T-helper 22 cell (primary cell): ENCODE data around the gene ZC3H4.

ENCODE experiments used
- DNase-seq: peaks from one replicate; pipeline ENCODE4 v3.0.0-alpha.2; 2020; ENCODE audit warnings: low read depth

ZC3H4 gene

DNA sequence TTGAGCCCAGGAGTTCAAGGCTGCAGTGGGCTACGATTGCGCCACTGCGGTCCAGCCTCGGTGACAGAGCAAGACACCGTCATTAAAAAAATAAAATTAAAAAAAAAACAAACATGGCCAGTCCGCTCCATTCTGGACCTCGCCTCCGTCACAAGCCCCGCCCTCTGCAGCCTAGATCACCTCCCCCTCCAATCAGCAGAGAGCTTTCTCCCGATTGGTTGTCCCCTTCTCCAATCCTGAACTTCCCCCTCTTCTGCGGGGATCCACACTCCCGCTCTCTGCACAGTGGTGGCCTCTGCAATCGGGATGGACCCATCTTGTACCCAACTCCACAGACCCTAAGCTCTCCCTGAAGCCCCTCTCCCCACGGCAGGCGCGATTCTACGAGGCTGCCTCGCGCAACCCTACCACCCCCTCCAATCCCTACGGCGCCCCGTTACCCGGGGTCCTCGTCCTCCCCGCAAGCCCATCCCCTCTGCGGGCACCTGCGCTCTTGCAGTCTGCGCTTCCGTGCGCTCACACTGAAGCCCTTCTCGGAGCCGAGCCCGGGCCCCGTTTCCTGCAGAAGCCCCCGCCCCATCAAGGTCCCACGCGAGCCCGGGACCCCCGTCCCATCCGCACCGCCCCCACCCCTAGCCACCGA is 65.7 kb downstream of the ZC3H4 start:
- DNase-seq = peak; percentile 58

DNA sequence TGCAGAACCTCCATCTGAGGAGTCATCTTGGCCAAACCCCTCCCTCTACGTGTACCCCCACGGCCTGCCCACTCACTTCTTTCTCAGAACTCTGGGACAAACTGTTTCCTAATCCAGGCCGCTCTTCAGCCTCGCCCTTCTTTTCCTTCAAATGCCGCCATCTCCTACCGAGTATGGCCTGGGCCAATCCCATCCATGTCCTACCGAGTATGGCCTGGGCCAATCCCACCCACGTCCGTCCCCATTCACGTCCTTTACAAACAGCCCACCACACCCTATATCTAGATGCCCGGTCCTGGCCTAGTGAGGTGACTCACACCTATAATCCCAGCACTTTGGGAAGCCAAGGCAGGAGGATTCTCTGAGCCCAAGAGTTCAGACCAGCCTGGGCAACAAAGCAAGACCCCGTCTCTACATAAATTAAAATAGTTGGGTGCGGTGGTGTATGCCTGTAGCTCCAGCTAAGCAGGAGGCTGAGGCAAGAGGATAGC is 66.3 kb downstream of the ZC3H4 start:
- DNase-seq = no peak

DNA sequence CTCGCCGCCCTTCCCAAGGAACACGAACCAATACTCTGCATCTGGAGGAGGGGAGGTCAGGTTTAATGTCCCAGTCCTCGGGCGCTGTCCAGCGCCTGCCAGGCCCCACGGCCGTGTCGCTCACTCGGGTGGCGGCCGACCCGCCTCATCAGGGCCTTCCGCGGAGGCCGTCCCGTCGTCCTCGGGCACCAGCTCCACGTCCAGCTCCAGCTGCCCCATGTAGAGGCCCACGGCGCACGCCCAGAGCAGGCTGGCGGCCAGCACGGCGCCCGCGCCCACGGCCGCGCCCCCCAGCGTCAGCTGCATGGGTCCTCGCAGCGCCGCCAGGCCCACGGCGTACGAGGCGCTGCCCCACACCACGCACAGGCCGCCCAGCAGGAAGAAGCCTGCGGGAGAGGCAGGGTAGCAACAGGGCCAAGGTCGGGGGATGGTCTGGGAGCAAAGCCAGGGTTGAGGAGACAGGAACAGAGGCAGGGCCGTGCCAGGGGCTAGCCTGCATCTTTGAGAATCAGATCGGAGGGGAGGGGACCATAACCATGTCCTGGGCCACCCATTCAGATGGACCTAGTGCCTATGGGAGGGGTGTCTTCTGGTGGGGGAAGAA is 67.6 kb downstream of the ZC3H4 start:
- DNase-seq = no peak

DNA sequence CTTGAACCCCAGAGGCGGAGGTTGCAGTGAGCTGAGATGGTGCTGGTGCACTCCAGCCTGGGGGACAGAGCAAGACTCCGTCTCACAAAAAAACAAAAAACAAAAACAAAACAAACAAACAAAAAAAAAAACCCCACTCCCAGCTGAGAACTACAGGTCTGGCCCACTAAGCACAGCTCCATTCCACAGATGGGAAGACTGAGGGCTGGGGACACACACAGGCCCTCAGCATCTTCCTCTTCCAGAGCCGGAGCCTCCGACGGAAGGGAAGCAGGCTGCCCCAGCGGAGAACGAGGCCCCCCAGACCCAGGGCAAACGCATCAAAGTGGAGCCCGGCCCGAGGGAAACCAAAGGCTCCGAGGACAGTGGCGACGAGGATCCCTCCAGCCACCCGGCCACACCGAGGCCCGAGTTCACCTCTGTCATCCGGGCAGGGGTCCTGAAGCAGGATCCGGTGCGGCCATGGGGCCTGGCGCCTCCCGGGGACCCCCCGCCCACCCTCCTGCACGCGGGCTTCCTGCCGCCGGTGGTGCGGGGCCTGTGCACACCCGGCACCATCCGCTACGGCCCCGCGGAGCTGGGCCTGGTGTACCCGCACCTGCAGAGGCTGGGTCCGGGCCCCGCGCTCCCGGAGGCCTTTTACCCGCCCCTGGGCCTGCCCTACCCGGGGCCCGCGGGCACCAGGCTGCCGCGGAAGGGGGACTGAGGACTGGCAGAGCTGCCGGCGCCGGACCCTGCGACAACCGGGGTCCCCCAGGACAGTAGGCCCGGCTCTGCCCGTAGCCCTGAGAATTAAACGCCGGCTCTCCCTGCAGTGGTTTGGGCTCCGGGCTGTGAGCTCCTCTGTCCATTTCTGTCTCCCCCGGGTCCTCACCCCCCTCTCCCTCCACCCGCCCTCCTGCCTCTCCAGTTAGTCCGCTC is 68.4 kb downstream of the ZC3H4 start:
- no peak for DNase-seq

DNA sequence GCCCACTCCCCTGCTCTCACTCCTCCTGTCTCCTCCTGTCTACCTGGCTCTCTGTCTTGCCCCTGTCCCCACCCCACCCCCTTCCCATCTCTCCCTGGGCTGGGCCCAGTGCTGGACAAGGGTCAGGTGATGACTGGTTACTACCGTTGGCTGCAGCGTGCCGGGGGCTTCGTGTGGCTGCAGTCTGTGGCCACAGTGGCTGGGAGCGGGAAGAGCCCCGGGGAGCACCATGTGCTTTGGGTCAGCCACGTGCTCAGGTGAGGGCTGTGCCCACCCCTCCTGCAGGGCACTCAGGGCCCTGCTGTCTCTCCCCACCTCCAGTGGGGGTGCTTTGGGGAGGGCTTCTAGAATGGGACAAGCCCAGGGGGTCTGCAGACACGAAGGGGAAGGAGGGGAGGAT is 72.7 kb downstream of the ZC3H4 start:
- no peak for DNase-seq

DNA sequence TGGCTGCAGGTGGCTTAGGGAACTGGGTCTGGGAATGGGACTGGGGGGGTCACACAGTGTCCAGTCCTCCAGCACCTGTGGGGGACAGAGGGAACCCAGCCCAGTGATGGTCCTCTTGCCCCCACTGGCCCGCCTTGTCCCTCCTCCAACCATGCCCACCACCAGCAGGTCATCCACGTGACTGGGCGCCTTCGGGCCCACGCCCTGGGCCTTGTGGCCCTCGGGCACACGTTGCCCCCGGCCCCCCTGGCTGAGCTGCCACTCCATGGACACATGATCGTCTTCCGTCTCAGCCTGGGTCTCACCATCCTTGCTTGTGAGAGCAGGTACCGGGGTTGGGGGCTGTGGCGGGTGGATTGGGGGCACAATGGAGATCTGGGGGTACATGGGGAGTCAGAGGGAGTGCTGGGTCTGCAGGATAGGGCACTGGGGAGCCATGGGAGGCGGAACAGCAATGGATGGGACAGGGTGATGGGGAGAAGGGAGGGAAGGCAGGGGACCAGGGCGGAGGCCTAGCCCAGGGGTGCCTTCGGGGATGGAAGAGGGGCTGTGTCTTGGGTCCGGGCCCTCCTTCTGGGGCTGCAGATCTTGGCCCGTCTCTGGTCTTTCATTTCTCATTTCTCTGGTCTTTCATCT is 74.2 kb downstream of the ZC3H4 start:
- DNase-seq = no peak

DNA sequence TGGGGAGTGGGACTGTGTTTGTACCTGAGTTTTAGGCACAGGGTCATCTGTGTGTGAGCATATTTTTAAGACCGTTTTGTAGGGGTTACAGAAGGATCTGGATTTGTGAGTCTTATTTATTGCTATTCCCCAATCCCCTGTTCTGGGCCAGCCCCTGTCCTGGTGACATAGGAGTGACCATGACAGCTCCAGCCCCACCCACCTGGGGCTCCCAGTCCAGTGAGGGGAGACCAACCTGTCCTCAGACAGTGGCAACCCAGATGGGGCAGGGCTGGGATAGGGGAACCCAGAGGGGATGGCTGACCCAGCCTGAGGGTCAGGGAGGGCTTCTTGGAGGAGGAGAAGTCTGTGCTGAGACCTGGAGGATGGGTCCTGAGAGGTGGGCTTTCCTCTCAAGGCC is 75.8 kb downstream of the ZC3H4 start:
- DNase-seq = no peak

DNA sequence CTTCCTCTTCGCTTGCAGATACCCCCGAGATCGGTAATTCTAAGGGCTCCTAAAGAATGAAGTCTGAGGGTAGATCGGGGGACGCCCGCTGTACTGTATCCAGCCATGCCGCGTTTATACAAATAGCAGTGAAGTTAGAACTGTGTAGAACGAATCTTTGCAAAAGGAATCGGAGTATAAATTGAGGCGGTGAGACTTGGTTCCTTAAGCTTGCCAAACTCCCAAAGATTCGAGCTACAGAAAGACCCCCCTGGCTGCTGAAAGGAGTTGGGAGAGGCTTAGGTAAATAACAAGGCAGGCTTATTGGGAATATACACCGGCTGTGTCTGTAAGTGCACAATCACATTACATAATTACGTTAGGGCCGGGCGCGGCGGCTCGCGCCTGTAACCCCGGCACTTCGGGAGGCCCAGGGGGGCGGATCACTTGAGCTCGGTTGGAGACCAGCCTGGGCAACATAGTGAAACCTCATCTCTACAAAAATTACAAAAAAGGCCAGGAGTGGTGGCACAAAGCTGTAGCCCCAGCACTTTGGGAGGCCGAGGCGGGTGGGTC is 77.4 kb downstream of the ZC3H4 start:
- no peak for DNase-seq

DNA sequence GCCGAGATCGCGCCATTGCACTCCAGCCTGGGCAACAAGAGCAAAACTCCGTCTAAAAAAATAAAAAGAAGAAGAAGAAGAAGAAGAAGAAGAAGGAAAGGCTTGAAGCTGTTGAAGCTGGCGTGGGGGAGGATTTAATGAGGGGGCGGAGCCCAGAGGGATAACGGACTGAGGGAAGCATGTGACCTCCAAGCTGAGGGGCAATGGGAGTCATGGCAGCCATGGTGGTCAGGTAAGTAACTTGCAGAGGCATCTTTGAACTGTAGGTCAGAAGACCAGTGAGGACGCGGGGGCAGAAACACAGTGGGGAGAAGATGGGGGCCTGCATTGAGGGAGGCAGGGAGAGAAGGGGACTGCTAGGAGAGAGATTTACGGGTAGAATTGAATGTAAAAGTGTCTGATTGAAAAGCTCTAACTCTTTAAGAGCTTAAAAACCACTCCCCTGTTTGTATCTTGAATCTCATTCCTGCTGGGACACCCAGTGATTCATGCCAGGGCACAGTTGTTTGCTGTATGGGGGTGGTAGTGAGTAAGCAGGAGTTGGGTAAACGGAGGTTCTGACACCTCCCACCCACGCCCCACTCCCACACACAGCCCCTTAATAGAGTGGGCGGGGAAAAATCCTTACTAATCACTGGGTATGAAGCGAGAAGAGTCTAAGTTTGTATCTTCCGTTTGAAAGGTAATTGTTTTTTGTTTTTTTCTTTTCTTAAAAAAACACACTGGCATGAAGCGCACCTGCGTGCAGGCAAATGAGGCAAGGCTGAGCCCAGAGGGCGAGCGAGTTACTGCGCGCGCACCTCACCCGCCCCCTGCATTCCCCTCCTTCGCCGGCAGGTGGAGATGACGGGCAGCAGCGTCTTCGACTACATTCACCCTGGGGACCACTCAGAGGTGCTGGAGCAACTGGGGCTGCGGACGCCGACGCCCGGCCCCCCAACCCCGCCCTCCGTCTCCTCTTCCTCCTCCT is 78.2 kb downstream of the ZC3H4 start:
- DNase-seq = peak; percentile 81

DNA sequence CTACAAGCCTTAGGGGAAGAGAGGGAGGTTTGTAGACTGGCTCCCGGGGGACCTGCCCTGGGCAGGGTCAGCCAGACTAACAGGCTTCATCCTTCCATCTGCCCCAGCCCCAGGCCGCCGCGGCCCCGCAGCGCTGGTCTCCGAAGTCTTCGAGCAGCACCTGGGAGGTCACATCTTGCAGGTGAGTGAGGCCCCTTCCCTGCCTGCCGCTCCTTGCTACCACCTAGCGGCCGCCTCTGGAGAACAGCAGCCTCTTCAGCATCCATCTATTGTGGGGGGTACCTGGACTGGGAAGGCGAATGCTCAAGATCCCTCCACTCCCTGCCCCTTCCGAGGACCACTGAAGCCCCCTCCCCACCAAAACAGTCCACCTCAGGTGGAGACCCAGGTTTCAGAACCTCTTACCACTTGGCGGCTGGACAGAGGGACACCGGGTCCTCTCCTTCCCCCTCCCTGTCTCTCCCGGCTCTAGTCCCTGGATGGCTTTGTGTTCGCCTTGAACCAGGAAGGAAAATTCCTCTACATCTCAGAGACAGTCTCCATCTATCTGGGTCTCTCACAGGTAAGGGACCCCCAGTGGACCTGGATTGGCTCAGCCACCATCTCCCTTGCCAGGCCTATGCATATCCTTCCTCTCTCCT is 81.3 kb downstream of the ZC3H4 start:
- DNase-seq = peak; percentile 34

DNA sequence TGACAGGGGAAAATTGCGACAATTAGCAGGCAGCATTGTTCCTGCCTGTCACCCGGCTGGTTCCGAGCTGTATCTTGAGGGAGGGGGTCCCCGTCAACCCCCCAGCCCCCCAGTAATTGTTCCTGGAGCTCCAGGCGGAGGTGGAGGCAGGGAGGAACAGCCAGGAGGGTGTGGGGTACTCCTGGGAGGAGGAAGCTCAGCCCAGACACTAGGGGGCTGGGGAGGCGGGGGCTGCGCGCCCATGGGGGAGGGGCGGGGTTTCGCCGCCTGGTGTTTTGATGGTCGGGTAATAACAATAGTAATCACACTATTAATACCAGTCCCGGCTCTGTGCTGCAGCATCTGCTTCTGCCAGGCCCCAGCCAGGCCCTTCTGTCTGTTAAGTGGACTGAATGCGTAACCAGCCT is 85.4 kb downstream of the ZC3H4 start:
- no peak for DNase-seq

DNA sequence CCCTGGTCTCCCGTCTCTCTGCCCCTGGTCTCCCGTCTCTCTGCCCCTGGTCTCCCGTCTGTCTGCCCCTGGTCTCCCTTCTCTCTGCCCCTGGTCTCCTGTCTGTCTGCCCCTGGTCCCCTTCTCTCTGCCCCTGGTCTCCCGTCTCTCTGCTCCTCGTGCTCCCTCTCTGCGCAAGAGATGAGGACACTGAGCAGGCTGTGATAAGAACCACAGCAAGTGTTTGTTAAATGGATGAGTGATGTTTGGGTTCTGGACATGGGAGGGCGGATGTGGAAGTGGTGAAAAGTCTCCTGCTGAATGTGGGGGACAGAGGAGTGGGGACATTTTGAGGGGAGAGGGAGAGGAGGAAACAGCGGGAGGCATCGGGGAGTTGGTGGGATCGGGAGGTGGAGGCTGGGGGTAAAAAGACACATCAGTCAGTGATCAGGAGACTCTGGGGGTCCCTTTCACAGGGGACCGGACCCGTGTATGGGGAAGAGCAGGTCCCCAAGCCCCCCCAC is 85.9 kb downstream of the ZC3H4 start:
- no peak for DNase-seq

DNA sequence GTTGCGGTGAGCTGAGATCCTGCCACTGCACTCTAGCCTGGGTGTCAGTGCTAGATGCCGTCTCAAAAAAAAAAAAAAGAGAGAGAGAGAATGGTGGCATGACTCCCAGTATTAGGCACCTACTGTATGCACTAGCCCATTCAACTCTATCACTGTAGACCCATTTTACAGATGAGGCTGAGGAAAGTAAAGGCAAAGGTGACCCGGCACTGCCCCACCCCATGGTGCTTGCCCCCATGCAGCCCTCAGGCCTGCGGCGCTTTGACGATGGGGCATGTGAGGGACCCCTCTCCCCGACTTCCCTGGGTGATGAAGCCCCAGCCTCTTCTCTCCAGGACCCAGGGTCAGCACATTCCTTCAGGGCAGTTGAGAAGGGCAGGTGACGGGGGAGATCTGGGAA is 86.7 kb downstream of the ZC3H4 start:
- no peak for DNase-seq

DNA sequence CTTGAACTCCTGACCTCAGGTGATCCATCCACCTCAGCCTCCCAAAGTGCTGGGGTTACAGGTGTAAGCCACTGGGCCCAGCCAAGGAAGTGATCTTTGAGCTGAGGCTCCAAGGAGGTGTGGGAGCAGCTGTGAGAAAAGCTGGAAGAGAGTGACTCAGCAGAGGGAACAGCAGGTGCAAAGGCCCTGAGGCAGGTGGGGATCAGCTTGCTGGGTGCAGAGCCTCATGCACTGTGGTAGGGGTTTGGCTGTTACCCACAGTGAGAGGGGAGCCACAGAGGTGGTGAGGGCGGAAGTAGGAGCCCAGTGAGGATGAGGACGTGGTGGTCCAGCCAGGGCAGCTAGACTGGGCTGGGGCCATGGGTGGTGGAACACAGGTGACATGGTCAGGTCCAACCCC is 87.4 kb downstream of the ZC3H4 start:
- DNase-seq = no peak

DNA sequence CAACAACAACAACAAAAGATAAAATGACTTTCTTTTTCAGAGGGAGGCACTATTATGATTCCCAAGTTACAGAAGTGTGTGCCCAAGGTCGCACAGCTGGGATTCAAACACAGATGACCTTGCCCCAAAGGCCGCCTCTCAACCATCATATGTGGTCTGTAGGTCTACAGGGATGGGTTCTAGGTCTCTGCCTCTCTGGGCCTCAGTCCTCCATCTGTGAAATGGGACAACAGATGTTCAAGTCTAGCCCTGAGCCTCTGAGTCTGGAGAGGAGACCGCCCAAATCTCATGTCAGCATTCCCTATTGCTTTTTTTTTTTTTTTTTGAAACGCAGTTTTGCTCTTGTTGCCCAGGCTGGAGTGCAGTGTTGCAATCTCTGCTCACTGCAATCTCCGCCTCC is 89.1 kb downstream of the ZC3H4 start:
- DNase-seq = no peak

DNA sequence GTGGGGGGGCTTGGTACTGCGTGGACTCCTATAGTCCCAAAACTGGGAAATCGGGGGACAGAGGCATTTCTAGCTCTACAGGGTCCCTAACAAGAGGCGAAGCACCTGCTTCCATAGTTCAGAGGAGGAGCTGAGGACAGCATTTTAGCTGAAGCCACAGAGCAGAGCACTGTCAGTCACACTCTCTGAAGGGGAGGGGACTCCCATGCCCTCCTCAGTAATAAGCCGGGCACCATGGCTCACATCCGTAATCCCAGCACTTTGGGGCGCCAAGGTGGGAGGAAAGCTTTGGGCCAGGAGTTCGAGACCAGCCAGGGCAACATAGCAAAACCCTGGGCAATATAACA is 90.2 kb downstream of the ZC3H4 start:
- no peak for DNase-seq

DNA sequence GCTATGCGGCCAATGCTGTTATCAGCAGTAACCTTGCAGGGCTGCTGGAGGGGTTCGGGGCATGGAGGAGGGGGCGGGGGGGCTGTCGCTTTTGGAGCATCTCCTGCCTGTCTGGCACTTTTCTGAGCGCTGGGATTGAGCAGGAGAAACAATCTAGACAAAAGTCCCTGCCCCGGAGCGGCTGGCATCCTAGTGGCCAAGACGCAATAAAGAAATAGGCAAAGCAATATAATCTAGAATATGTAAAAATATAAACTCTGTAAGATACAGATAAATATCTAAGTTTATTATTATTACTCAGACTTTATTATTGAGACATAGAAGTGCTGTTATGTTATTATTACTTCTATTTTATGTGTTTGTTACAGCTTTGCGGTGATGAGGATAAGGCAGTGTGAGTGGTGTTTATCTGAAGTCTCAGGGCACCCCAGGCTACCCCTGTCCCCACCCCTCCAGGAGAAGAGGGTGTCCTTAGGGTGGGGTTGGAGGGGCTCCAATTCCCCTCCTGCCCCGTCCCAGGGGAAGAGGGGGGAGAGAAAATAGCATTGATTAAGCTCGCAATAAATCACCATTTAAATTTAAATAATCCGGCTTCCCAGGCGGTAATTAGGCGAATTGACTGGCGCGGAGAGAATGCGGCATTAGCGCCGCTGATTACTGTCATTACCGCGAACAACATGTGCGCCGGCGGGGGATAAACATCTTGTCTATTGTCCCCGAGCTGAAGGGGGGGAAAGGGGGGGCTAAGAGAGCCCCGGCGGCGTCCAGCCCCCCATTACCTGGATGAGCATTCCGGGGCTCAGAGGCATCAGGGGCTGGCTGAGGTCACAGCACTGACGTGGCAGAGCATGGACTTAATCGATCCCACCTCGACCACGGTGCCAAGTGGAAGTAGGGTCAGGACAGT is 90.8 kb downstream of the ZC3H4 start:
- no peak for DNase-seq

DNA sequence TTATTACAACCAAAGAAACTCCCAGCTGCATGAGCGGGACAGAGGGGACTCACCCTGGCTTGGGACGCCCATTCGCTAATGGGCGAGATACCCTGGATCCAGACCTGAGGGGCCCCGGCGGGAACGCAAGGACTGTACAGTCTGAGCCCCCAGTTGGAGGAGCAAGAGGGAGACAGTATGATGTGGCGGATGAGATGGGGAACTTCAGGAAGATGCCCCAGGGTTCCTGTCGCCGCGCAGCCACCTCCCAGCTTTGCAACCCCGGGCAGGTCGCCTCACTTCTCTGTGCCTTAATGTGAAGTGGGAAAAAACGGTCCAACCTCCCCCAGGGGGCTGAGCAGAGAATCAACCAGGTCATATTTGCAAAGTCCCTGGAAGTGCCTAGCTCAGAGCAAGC is 91.4 kb downstream of the ZC3H4 start:
- no peak for DNase-seq

DNA sequence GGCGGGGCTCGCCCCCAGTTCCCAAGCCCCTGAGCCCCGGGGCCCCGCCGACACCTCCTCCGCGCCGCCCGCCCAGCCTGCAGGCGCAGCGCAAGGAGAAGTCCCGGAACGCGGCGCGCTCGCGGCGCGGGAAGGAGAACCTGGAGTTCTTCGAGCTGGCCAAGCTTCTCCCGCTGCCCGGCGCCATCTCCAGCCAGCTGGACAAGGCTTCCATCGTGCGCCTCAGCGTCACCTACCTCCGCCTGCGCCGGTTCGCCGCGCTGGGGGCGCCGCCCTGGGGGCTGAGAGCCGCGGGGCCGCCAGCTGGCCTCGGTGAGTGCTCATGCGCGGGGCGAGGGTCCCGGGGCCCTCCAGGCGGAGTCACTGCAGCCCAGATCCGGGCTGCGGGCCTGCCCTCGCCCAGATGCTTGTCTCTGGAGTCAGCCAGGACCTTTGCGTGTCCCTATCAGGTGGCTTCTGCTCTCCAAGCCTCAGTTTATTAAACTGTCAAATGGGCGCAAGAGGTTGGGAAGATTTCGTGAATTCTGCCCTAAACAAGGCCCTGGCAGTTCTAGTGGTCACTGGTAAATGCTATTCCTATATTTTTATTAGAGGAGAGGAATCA is 91.9 kb downstream of the ZC3H4 start:
- DNase-seq = no peak
